Measurements from ENCODE around the gene HEATR9. TPM values are rescaled to one million over a fixed set of nuclear protein-coding genes. Genes with fewer than 3 reads are reported as not detected.

HEATR9 gene
- total and polyA plus RNA-seq, 2 of the 13 experiments (the other 11 are each of a cell fraction or from before 2014, with no cell fraction given) = not detected

GRCh38 chr17:35875072-35875799 is 6.5 kb upstream of the HEATR9 start (continued):
- TF ChIP-seq TERF1 (CRISPR knock-in tag; IDR thresholded peaks at IDR 0.05) (no peak), ELF3 (CRISPR knock-in tag; IDR thresholded peaks at IDR 0.05) (peak; percentile 62; the same call in 1 of the 2 replicates), ZNF615 (CRISPR knock-in tag; IDR thresholded peaks at IDR 0.05; ENCODE audit: borderline replicate concordance) (no peak), ZNF280B (CRISPR knock-in tag; IDR thresholded peaks at IDR 0.05; ENCODE audit: borderline replicate concordance) (no peak), RARA (CRISPR knock-in tag; IDR thresholded peaks at IDR 0.05) (peak; percentile 91), ZNF761 (CRISPR knock-in tag; conservative IDR thresholded peaks at IDR 0.05) (no peak), ZNF280D (CRISPR knock-in tag; IDR thresholded peaks at IDR 0.05) (no peak), SP1 (IDR thresholded peaks at IDR 0.05) (no peak), SP1 (CRISPR knock-in tag; IDR thresholded peaks at IDR 0.05) (no peak), HOMEZ (CRISPR knock-in tag; IDR thresholded peaks at IDR 0.05; ENCODE audit: low read depth) (no peak), ZFP36L1 (CRISPR knock-in tag; IDR thresholded peaks at IDR 0.05) (no peak), RNF2 (conservative IDR thresholded peaks at IDR 0.05; ENCODE audit: low read depth) (no peak), CCDC6 (CRISPR knock-in tag; IDR thresholded peaks at IDR 0.05) (no peak), SMAD9 (CRISPR knock-in tag; IDR thresholded peaks at IDR 0.05) (no peak), ZBTB49 (CRISPR knock-in tag; IDR thresholded peaks at IDR 0.05; ENCODE audit: borderline replicate concordance) (no peak), HDAC2 (CRISPR knock-in tag; IDR thresholded peaks at IDR 0.05) (no peak), SRF (IDR thresholded peaks at IDR 0.05; ENCODE audit: low read depth, low read length) (no peak), RCOR2 (CRISPR knock-in tag; IDR thresholded peaks at IDR 0.05) (peak; percentile 43; the same call in 1 of the 2 replicates)

Measured in HepG2 (cell line).